Measurements from ENCODE around the gene KSR1.
A peak's percentile ranks its signal among the peaks of the same experiment; 100 is the strongest.

- TF ChIP-seq CTCF (IDR thresholded peaks at IDR 0.05; ENCODE audit: poor library complexity, severe bottlenecking) (peak; percentile 65), EZH2 (IDR thresholded peaks at IDR 0.05; ENCODE audit: borderline replicate concordance, insufficient read depth, low read length, poor library complexity, severe bottlenecking) (no peak), POLR2AphosphoS5 (IDR thresholded peaks at IDR 0.05) (no peak), SMC3 (conservative IDR thresholded peaks at IDR 0.05; ENCODE audit: poor library complexity) (peak; percentile 64), RAD21 (conservative IDR thresholded peaks at IDR 0.05) (peak; percentile 54), EP300 (conservative IDR thresholded peaks at IDR 0.05; ENCODE audit: poor library complexity, severe bottlenecking) (no peak), TAF1 (IDR thresholded peaks at IDR 0.05; ENCODE audit: low read depth) (no peak), MXI1 (conservative IDR thresholded peaks at IDR 0.05; ENCODE audit: poor library complexity, severe bottlenecking) (no peak)
- TF ChIP-seq, protein P1, sequence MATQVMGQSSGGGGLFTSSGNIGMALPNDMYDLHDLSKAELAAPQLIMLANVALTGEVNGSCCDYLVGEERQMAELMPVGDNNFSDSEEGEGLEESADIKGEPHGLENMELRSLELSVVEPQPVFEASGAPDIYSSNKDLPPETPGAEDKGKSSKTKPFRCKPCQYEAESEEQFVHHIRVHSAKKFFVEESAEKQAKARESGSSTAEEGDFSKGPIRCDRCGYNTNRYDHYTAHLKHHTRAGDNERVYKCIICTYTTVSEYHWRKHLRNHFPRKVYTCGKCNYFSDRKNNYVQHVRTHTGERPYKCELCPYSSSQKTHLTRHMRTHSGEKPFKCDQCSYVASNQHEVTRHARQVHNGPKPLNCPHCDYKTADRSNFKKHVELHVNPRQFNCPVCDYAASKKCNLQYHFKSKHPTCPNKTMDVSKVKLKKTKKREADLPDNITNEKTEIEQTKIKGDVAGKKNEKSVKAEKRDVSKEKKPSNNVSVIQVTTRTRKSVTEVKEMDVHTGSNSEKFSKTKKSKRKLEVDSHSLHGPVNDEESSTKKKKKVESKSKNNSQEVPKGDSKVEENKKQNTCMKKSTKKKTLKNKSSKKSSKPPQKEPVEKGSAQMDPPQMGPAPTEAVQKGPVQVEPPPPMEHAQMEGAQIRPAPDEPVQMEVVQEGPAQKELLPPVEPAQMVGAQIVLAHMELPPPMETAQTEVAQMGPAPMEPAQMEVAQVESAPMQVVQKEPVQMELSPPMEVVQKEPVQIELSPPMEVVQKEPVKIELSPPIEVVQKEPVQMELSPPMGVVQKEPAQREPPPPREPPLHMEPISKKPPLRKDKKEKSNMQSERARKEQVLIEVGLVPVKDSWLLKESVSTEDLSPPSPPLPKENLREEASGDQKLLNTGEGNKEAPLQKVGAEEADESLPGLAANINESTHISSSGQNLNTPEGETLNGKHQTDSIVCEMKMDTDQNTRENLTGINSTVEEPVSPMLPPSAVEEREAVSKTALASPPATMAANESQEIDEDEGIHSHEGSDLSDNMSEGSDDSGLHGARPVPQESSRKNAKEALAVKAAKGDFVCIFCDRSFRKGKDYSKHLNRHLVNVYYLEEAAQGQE (IDR thresholded peaks at IDR 0.05; ENCODE audit: borderline replicate concordance): no peak
Observed at GRCh38 chr17:27654654-27655524, 198.6 kb downstream of the KSR1 start.
